Peyer's patch (tissue), 4 donors: ENCODE results near the gene NOS1. TPM values are rescaled to one million over a fixed set of nuclear protein-coding genes. Genes with fewer than 3 reads are reported as not detected.

Source experiments
- DNase-seq, 3 donors: peaks; one replicate each; pipeline ENCODE4 v3.0.0-alpha.2; 2017 to 2019
- H3K27ac ChIP-seq, 4 donors: fragments of 200-600 bp; sonication (generic); one replicate each; pipeline ENCODE4 v1.5.1; 2016 to 2019
- H3K27me3 ChIP-seq, 2 donors: fragments of 200-600 bp; sonication (generic); one replicate each; pipeline ENCODE4 v1.5.1; 2019
- H3K36me3 ChIP-seq, 3 donors: fragments of 200-600 bp; sonication (generic); one replicate each; pipeline ENCODE4 v1.5.1; 2016 to 2019
- H3K4me1 ChIP-seq, 4 donors: fragments of 200-600 bp; sonication (generic); one replicate each; pipeline ENCODE4 v1.5.1; 2016 to 2019
- H3K4me3 ChIP-seq, 4 donors: fragments of 200-600 bp; sonication (generic); 1 replicate in 3 of 4; 2 replicates in 1 of 4; pipeline ENCODE4 v1.5.1; 2016 to 2019; ENCODE audit warnings: mild to moderate bottlenecking in 1 of 4
- H3K9me3 ChIP-seq, 4 donors: fragments of 200-600 bp; sonication (generic); one replicate each; pipeline ENCODE4 v1.5.1; 2016 to 2019; ENCODE audit warnings: mild to moderate bottlenecking in 1 of 4
- POLR2A ChIP-seq, 2 donors: fragments of 450-650 bp; IDR thresholded peaks; one replicate each; pipeline ENCODE4 v1.5.1; 2017; ENCODE audit warnings: antibody characterized with exemption in 2 of 2, mild to moderate bottlenecking in 2 of 2, moderate library complexity in 2 of 2
- total RNA-seq, 4 donors: library from RNA; depleted of rRNA; stranded (reverse); fragments of >200 nt; gene quantifications; one replicate each; pipeline ENCODE4 v1.1.0, GENCODE V29; 2016
- TF ChIP-seq, protein P1 (sequence below), 6 experiments: fragments of 450-650 bp in 4 of 6; fragments of 200-600 bp in 2 of 6; sonication (generic) in 1 of 6; IDR thresholded peaks; one replicate each; pipeline ENCODE4 v1.5.1; 2017 to 2019; ENCODE audit warnings: antibody characterized with exemption in 6 of 6, mild to moderate bottlenecking in 3 of 6, moderate library complexity in 1 of 6

The NOS1 gene
- total RNA-seq, 4 donors from 2014 or later = 0.40 to 0.57 TPM; not detected in 2

DNA sequence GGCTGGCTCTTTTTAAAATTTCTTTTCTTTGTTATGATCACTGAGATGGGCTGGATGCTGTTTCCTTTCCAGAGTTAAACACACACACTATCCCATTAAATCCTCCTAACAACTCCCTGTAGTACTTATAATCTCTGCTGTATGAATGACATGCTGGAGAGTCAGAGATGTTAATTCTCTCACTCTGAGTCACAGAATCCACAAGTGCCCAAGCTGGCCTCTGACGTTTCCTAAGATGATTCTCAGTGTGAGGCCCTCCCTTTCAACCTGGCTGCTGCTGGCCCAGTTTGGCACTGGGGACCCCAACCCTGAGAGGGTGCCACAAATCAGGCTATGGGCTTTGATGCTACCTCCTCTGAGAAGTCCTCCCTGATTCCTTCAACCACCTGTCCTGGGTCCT lies 5.4 kb downstream of the NOS1 start:
- Histone ChIP-seq H3K27ac (no peak overlapping the region), H3K9me3 (no peaks in the 10 kb centered on the region), H3K27me3 (peaks cover 0 to 5% of the 10 kb centered on the region in 2 donors), H3K4me1 (no peaks in the 10 kb centered on the region), H3K4me3 (no peak overlapping the region), H3K36me3 (no peaks in the 10 kb centered on the region)
- TF ChIP-seq, protein P1, sequence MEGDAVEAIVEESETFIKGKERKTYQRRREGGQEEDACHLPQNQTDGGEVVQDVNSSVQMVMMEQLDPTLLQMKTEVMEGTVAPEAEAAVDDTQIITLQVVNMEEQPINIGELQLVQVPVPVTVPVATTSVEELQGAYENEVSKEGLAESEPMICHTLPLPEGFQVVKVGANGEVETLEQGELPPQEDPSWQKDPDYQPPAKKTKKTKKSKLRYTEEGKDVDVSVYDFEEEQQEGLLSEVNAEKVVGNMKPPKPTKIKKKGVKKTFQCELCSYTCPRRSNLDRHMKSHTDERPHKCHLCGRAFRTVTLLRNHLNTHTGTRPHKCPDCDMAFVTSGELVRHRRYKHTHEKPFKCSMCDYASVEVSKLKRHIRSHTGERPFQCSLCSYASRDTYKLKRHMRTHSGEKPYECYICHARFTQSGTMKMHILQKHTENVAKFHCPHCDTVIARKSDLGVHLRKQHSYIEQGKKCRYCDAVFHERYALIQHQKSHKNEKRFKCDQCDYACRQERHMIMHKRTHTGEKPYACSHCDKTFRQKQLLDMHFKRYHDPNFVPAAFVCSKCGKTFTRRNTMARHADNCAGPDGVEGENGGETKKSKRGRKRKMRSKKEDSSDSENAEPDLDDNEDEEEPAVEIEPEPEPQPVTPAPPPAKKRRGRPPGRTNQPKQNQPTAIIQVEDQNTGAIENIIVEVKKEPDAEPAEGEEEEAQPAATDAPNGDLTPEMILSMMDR (IDR thresholded peaks at IDR 0.05) = no peak
- TF ChIP-seq POLR2A (IDR thresholded peaks at IDR 0.05) = no peak
- no peak for DNase-seq

DNA sequence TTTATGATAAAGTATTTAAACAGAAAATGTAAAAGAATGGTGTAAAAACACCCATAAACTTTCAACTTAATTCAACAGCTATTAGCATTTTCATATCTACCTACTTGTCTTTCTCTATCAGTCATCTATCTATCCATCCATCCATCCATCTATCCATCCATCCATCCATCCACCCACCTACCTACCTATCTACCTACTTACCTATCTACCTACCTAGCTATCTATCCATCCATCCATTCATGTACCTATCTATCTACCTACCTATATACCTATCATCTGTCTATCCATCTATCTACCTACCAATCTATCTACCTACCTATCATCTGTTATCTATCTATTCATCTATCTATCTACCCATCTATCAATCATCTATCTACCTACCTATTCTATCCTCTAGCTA lies 8.5 kb downstream of the NOS1 start:
- DNase-seq = no peak
- Histone ChIP-seq H3K4me3 (no peak overlapping the region), H3K36me3 (no peaks in the 10 kb centered on the region), H3K27ac (no peak overlapping the region), H3K9me3 (no peaks in the 10 kb centered on the region), H3K27me3 (no peaks in the 10 kb centered on the region), H3K4me1 (no peaks in the 10 kb centered on the region)
- TF ChIP-seq, protein P1 (IDR thresholded peaks at IDR 0.05) = no peak
- TF ChIP-seq POLR2A (IDR thresholded peaks at IDR 0.05) = no peak

DNA sequence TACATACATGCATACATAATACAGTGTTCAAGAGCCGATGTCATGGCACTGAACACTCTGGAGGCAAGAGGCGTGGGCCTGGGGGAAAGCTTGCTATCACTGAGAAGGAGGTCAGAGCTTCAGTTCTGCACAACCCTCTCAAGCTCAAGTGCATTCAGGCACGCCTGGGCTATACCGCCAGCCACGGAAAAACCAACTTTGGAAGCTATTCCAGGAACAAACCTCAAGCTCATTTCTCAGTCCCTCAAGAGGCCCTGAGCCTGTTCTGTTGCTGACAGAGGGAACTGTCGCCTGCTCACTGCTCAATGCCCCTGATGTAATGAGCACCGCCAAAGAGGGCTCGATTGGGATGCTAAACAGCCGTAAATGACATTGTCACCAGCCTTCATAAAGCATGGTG lies 9.2 kb downstream of the NOS1 start:
- Histone ChIP-seq H3K4me3 (no peak overlapping the region), H3K27ac (no peak overlapping the region), H3K4me1 (no peaks in the 10 kb centered on the region), H3K36me3 (no peaks in the 10 kb centered on the region), H3K27me3 (no peaks in the 10 kb centered on the region), H3K9me3 (no peaks in the 10 kb centered on the region)
- DNase-seq = no peak
- TF ChIP-seq, protein P1 (IDR thresholded peaks at IDR 0.05) = no peak
- no peak for TF ChIP-seq POLR2A (IDR thresholded peaks at IDR 0.05)

DNA sequence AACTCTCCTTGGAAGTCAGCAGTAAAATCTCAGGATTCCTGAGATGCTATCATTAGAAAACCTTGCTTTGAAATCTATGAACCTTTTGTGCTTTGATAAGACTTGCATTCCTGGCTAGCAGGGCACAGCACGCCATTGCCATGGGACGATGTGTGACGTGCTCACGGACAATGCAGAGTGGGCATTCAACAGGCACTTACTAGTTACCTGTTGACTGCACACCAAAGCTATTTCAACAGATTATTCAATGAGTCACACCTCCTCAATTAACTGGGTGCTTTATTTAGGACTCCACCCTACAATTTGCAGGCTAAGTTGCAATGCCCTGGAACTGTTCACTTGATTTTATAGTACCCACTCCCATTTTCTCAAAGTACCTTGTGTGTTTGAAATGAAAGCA lies 11.3 kb downstream of the NOS1 start:
- Histone ChIP-seq H3K4me3 (no peak overlapping the region), H3K27me3 (no peaks in the 10 kb centered on the region), H3K27ac (no peak overlapping the region), H3K36me3 (no peaks in the 10 kb centered on the region), H3K4me1 (no peaks in the 10 kb centered on the region), H3K9me3 (no peaks in the 10 kb centered on the region)
- no peak for DNase-seq
- TF ChIP-seq, protein P1 (IDR thresholded peaks at IDR 0.05) = no peak
- no peak for TF ChIP-seq POLR2A (IDR thresholded peaks at IDR 0.05)

DNA sequence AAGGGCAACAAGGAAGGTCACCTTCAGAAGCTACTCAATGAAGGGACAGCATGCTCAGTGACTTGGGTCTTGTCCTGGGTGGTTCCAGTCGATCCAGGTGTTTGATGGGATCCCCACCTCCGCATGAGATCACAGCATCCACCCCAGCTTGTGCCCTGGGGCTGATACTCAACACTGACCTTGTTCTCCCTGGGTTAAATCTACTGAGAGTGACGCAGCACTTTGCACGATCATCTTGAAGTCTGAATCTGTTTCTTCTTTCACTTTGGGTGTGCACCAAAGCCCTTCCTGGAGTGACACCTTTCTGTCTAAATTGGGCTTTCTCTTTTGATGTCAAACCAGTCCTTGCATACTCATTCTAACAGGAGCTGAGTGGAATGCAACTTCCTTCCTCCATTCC lies 13.8 kb downstream of the NOS1 start:
- Histone ChIP-seq H3K36me3 (no peaks in the 10 kb centered on the region), H3K27me3 (no peaks in the 10 kb centered on the region), H3K9me3 (no peaks in the 10 kb centered on the region), H3K4me1 (no peaks in the 10 kb centered on the region), H3K4me3 (no peak overlapping the region), H3K27ac (no peak overlapping the region)
- no peak for DNase-seq
- TF ChIP-seq POLR2A (IDR thresholded peaks at IDR 0.05) = no peak
- TF ChIP-seq, protein P1 (IDR thresholded peaks at IDR 0.05) = no peak

DNA sequence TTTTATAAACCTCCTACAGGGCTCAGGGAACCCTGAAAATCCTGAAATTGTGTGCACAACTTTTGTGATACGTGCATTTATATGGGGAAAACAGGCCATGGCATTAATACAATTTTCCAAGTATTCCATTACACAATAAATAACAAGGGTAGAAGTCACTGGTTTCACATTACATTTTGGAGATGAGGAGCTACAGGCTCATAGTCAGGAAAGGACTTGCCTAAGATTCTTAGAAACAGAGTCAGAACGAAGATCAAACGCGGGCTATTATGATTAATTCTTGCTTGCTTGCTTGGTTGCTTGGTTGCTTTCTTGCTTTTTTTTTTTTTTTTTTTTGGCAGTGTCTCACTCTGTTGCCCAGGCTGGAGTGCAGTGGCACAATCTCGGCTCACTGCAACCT lies 16.7 kb downstream of the NOS1 start:
- TF ChIP-seq POLR2A (IDR thresholded peaks at IDR 0.05) = no peak
- TF ChIP-seq, protein P1 (IDR thresholded peaks at IDR 0.05) = no peak
- H3K36me3 ChIP-seq = no peaks in the 10 kb centered on the region
- no peak overlapping the region for H3K4me3 ChIP-seq
- no peaks in the 10 kb centered on the region for H3K4me1 ChIP-seq
- no peak for DNase-seq
- H3K9me3 ChIP-seq = no peaks in the 10 kb centered on the region
- H3K27ac ChIP-seq = no peak overlapping the region
- no peaks in the 10 kb centered on the region for H3K27me3 ChIP-seq
